ENCODE results near the gene LCN6. TPM values are rescaled to one million over a fixed set of nuclear protein-coding genes. Genes with fewer than 3 reads are reported as not detected.

LCN6 gene
- total RNA-seq, 1 experiment from 2014 or later = not detected

DNA sequence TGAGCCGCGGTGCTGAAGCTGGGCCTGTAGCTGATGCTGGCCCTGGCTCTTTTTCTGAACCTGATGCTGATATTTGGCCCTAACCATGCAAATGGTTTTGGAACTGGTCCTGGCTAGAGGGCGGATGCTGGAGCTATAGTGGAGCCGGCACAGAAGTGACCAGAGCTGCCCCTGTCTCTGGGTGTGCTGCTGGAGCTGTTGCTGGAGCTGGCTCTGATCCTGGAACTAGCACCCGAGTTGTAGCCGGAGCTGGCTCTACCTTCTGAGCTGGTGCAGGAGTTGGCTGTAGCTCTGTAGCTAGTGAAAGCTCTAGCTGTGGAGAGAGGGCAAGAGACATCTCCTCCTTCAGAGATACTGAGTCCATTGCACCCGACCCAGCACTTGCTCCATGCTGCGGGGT, 18.4 kb downstream of the LCN6 start:
- no peak overlapping the region for H3K4me3 ChIP-seq (ENCODE audit: low read depth, low read length)
- H3K4me1 Mint-ChIP-seq (ENCODE audit: low read depth, unreplicated experiment) = peaks cover 10% of the 10 kb centered on the region
- TSS peak; percentile 26 for BruUV-seq (replicated peaks)
- peaks cover 13% of the 10 kb centered on the region for H3K36me3 ChIP-seq (ENCODE audit: control insufficient read depth, insufficient read depth, low read length)
- no peak for DNase-seq
- peaks cover 48% of the 10 kb centered on the region for H3K36me3 Mint-ChIP-seq (ENCODE audit: insufficient read depth, unreplicated experiment)
- ChIA-PET POLR2A (interaction anchor here (0.6 to 2.7 kb wide), 2 partner anchors 70 to 356 kb away, joined by 4 to 8 read pairs; no protein-coding TSS in a partner anchor), CTCF (interaction anchor here (0.5 to 1.5 kb wide), 2 partner anchors 17 to 245 kb away, joined by 6 to 7 read pairs; partner anchors contain the start of gene DIPK1B)
- peak overlapping the region; percentile 97 for H3K4me3 Mint-ChIP-seq (ENCODE audit: unreplicated experiment)
- no peaks in the 10 kb centered on the region for H3K27me3 ChIP-seq (replicated peaks; ENCODE audit: control insufficient read depth, insufficient read depth, low read length)
- intact Hi-C loops (cut with micrococcal nuclease; ENCODE audit: unreplicated experiment) = loop anchor here (2.0 kb wide), 1 partner anchor 61 kb away; the partner anchor contains the start of gene TMEM141
- H3K4me1 ChIP-seq = peaks cover 17% of the 10 kb centered on the region
- H3K27ac Mint-ChIP-seq (ENCODE audit: unreplicated experiment) = no peak overlapping the region
- H3K9me3 Mint-ChIP-seq (ENCODE audit: unreplicated experiment) = no peaks in the 10 kb centered on the region
- no peaks in the 10 kb centered on the region for H3K9me3 ChIP-seq
- no peaks in the 10 kb centered on the region for H3K27me3 Mint-ChIP-seq (ENCODE audit: insufficient read depth, unreplicated experiment)
- TF ChIP-seq, protein P1, sequence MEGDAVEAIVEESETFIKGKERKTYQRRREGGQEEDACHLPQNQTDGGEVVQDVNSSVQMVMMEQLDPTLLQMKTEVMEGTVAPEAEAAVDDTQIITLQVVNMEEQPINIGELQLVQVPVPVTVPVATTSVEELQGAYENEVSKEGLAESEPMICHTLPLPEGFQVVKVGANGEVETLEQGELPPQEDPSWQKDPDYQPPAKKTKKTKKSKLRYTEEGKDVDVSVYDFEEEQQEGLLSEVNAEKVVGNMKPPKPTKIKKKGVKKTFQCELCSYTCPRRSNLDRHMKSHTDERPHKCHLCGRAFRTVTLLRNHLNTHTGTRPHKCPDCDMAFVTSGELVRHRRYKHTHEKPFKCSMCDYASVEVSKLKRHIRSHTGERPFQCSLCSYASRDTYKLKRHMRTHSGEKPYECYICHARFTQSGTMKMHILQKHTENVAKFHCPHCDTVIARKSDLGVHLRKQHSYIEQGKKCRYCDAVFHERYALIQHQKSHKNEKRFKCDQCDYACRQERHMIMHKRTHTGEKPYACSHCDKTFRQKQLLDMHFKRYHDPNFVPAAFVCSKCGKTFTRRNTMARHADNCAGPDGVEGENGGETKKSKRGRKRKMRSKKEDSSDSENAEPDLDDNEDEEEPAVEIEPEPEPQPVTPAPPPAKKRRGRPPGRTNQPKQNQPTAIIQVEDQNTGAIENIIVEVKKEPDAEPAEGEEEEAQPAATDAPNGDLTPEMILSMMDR (IDR thresholded peaks at IDR 0.05; ENCODE audit: insufficient read depth in 1 of 2, low read depth in 1 of 2, low read length in 1 of 2, severe bottlenecking in 1 of 2, unreplicated experiment in 1 of 2) = no peak

DNA sequence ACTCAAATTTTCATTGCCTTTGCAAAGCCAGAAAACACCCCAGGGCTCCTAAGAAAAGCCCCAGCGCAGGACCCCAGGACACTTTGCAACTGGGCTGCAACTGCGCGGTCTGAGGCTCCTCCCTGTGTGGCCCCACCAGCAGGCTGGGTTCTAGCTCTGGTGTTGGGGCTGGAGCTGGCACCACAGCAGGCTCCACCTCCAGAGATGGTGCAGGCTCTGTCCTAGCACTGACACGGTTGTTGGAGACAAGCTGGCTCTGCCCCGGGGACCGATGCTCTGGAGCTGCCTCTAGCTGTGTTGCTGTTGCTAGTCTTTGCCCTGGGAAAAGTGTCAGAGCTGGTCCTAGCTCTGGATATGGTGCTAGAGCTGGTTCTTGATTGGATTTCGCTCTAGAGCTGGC, 19.2 kb downstream of the LCN6 start:
- Mint-ChIP-seq H3K9me3 (ENCODE audit: unreplicated experiment) (no peaks in the 10 kb centered on the region), H3K4me1 (ENCODE audit: low read depth, unreplicated experiment) (peaks cover 10% of the 10 kb centered on the region), H3K4me3 (ENCODE audit: unreplicated experiment) (peak overlapping the region; percentile 97), H3K27me3 (ENCODE audit: insufficient read depth, unreplicated experiment) (no peaks in the 10 kb centered on the region), H3K36me3 (ENCODE audit: insufficient read depth, unreplicated experiment) (peaks cover 56% of the 10 kb centered on the region), H3K27ac (ENCODE audit: unreplicated experiment) (no peak overlapping the region)
- DNase-seq = no peak
- no peaks in the 10 kb centered on the region for H3K27me3 ChIP-seq (replicated peaks; ENCODE audit: control insufficient read depth, insufficient read depth, low read length)
- H3K4me1 ChIP-seq = peaks cover 17% of the 10 kb centered on the region
- no TSS peak for BruUV-seq (replicated peaks)
- intact Hi-C loops (cut with micrococcal nuclease; ENCODE audit: unreplicated experiment) = loop anchor here (2.0 kb wide), 1 partner anchor 62 kb away; the partner anchor contains the start of gene TMEM141
- ChIA-PET CTCF (interaction anchor here (0.6 to 1.5 kb wide), 3 partner anchors 35 to 244 kb away, joined by 3 to 6 read pairs (median 4); no protein-coding TSS in a partner anchor), POLR2A (interaction anchor here (0.5 to 2.7 kb wide), 5 partner anchors 16 to 459 kb away, joined by 3 to 8 read pairs (median 3); partner anchors contain the start of genes ANAPC2 and SSNA1)
- H3K9me3 ChIP-seq = no peaks in the 10 kb centered on the region
- H3K36me3 ChIP-seq (ENCODE audit: control insufficient read depth, insufficient read depth, low read length) = peaks cover 15% of the 10 kb centered on the region
- TF ChIP-seq, protein P1 (IDR thresholded peaks at IDR 0.05; ENCODE audit: insufficient read depth in 1 of 2, low read depth in 1 of 2, low read length in 1 of 2, severe bottlenecking in 1 of 2, unreplicated experiment in 1 of 2) = no peak
- peak overlapping the region; percentile 99 for H3K4me3 ChIP-seq (ENCODE audit: low read depth, low read length)

DNA sequence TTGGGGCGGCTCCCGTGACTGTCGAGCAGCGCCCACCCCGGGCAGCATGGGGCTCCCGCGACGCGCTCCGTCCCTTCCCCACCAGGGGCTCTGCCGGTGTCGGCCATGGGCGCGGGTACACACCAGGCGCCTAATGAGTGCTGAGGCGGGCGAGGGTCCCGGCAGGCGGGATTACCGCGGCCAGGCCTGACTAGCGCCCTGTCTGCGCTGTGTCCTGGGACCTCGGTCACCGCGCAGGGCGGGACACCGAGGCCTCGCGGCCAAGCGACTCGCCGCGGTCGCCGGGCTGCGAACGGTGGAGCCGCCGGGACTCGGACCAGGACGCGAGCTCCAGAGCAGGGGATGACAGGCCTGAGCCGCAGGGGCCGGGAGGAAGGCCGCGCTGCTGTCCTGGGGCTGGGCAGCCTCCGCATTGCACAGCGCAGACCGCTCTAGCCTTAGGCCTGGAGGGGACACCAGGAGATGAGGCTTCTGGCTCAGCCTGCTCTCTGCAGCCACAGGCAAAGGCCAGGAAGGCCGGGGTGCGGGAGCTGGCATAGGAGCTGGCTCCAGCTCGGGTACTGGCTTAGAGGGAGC, 19.7 kb downstream of the LCN6 start:
- no peak overlapping the region for H3K27ac Mint-ChIP-seq (ENCODE audit: unreplicated experiment)
- peaks cover 61% of the 10 kb centered on the region for H3K36me3 Mint-ChIP-seq (ENCODE audit: insufficient read depth, unreplicated experiment)
- Histone ChIP-seq H3K9me3 (no peaks in the 10 kb centered on the region), H3K4me1 (peaks cover 17% of the 10 kb centered on the region), H3K27me3 (replicated peaks; ENCODE audit: control insufficient read depth, insufficient read depth, low read length) (no peaks in the 10 kb centered on the region), H3K4me3 (ENCODE audit: low read depth, low read length) (peak overlapping the region; percentile 99), H3K36me3 (ENCODE audit: control insufficient read depth, insufficient read depth, low read length) (peaks cover 17% of the 10 kb centered on the region)
- no peaks in the 10 kb centered on the region for H3K27me3 Mint-ChIP-seq (ENCODE audit: insufficient read depth, unreplicated experiment)
- H3K4me1 Mint-ChIP-seq (ENCODE audit: low read depth, unreplicated experiment) = peaks cover 10% of the 10 kb centered on the region
- H3K9me3 Mint-ChIP-seq (ENCODE audit: unreplicated experiment) = no peaks in the 10 kb centered on the region
- ChIA-PET POLR2A (interaction anchor here (0.5 to 2.7 kb wide), 13 partner anchors 14 to 634 kb away, joined by 3 to 8 read pairs (median 3); partner anchors contain the start of genes ANAPC2, NACC2 and SSNA1), CTCF (interaction anchor here (0.6 to 2.0 kb wide), 7 partner anchors 14 to 587 kb away, joined by 3 to 12 read pairs (median 4); no protein-coding TSS in a partner anchor)
- TF ChIP-seq, protein P1 (IDR thresholded peaks at IDR 0.05; ENCODE audit: insufficient read depth in 1 of 2, low read depth in 1 of 2, low read length in 1 of 2, severe bottlenecking in 1 of 2, unreplicated experiment in 1 of 2) = no peak
- peak overlapping the region; percentile 97 for H3K4me3 Mint-ChIP-seq (ENCODE audit: unreplicated experiment)
- intact Hi-C loops (cut with micrococcal nuclease; ENCODE audit: unreplicated experiment) = loop anchor here (2.0 kb wide), 1 partner anchor 62 kb away; the partner anchor contains the start of gene TMEM141
- DNase-seq = peak in 1 of 2 experiments; percentile 58
- no TSS peak for BruUV-seq (replicated peaks)
